ENCODE results near the gene RBM47.

- TF ChIP-seq CTCF (IDR thresholded peaks at IDR 0.05; ENCODE audit: insufficient read depth, low read length): no peak
- TF ChIP-seq POLR2AphosphoS5 (IDR thresholded peaks at IDR 0.05; ENCODE audit: low read depth): no peak
- no peak for TF ChIP-seq REST (IDR thresholded peaks at IDR 0.05; ENCODE audit: insufficient replicate concordance, low read depth)
Measured at GRCh38 chr4:40525752-40526598, 103.7 kb downstream of the RBM47 start.
